NCI-H187 (cell line): Measurements from ENCODE around the gene PPP1R9A.

Experiments
- DNase-seq, 2 experiments: peaks; one replicate each; lab custom pipeline; 2025; lab: John Stamatoyannopoulos, UW

PPP1R9A gene

DNA sequence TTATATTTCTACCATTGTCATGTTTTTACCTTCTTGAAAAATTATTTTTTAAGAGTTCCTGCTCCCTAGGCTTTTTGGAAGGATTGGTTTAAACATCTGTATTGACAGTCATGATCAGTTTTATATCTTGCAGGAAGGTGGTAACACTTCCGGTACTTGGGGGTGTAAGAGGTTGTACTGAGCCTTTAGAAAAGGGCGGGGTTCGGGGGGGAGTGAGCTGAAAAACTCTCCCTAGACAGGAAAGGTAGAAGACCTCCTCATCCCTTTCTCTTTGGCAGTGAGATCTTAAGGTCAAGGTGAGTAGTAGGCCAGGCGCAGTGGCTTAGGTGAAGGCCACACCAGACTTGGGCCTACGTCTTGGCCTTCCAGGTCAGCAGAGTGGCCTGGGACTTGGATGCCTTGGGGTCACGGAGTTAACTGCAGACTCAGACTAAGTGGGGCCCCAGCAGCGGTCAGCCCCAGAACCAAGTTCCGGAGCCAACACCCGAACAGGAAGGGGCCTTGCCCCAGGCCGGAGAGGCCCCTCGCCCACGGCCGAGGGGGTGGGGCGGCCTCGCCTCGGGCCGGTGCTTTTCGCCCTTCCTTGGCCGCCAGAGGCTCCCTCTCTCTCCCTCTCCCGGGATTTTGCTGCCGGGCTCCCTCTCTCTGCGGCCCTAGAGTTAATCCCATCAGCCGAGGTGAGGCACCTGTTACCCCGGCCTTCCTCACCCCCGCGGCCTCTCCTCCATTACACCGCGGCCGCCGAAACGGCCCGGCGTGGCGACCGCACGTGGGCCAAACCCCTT is at the start of gene PPP1R9A:
Gene PPP1R9A, plus strand, starts transcription at position 569 of the 785 bp plus-strand sequence. CDS start 2,520 bp downstream, outside the sequence.
- peak in 1 of 2 experiments; percentile 36 for DNase-seq

- no peak for DNase-seq
These were observed 36.3 kb upstream of the PPP1R9A start for GRCh38 chr7:94871132-94871531.

DNA sequence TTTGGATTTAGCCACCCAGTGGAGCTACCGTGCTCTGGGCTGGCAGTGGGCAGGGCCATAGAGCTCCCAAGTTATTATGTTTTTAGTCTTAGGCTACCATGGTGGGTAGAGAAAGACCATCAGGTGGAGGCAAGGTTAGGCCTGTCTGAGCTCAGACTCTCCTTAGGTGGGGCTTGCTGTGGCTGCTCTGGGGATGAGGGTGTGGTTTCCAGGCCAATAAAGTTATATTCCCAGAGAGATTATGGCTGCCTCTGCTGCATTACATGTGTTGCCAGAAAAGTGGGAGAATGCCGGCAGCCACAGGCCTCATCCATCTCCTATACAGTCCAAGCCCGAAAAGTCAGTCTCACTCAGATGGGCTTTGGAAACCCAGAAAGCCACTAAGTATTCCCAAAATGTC is 34.2 kb upstream of the PPP1R9A start:
- DNase-seq = no peak

DNA sequence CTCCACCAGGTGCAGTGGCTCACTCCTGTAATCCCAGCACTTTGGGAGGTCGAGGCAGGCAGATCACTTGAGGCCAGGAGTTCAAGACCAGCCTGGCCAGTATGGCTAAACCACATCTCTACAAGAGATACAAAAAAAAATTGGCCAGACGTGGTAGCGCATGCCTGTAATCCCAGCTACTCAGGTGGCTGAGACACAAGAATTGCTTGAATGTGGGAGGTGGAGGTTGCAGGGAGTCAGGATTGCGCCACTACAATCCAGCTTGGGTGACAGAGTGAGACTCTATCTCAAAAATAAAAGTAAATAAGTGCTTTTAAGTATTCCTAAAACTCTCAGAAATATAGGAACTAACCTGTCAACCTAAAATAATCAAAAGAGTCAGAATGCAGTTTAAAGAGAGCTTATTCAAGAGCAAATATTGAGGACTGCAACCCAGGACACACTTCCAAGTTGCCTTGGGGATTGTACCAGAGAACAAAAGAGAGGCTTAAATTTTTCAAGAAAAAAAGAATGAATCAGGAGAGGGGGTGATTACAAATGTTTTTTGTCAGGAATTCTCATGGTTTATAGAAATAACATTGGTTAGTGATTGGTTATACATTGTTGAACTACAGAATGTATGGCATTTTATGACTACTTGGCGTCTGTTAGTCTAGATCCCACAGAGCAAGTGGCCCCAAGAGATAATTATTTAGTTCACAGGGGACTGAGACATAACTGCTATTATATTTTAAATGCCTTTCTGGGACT is 33.2 kb upstream of the PPP1R9A start:
- DNase-seq = no peak

GRCh38 chr7:94875201-94875600 is 32.2 kb upstream of the PPP1R9A start:
- DNase-seq = no peak

DNA sequence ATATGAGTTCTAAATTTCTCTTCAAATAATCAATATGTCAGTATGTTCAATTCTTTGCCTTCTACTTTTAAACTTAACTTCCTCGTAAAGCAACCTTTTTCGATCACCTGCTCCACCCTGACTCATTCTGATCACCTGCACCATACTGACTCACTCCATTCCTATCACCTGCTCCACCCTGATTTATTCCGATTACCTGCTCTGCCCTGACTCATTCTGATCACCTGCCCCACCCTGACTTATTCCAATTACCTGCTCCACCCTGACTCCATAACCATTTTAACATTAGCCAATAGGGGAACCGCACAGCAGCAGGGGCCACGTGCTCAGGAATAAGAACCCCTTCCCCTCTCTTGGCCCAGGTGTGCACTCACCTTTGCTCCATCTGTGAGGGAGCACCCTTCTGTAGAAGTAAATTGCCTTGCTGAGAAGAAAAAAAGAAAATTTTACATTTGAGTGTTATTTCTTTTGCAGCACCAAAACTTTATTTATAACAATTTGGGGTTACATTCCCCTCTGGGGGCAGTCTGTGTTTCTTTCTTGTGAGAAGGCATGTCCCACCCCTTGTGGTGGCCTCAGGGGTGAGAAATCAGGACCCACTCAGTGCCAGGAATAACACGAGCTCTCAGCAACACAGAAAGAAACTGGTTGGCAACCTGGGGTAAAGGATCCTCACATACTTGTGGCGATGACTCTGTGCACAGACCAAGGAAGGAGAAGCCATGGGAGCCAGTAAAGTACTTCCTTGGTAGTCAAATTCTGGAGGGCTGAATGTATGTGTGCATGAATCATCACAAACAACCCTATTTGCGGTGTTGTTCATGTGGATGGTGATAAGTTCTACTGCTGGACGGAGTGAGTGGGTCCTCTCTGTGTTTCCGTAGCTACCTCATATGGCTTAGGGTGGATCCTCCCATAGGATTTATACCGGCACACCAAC is 29.4 kb upstream of the PPP1R9A start:
- no peak for DNase-seq

DNA sequence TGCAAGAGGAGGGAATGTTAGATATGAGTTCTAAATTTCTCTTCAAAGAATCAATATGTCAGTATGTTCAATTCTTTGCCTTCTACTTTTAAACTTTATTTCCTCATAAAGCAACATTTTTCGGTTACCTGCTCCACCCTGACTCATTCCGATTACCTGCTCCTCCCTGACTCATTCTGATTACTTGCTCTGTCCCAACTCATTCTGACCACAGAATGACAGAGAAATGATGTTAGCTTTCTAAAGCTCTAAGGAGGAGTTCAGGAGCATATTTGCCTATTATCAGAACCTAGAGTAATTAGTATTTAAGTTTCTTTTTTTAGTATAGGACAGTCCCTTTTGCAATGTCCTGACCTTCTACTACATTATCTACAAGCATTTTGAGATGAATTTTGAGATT is 24.5 kb upstream of the PPP1R9A start:
- no peak for DNase-seq

DNA sequence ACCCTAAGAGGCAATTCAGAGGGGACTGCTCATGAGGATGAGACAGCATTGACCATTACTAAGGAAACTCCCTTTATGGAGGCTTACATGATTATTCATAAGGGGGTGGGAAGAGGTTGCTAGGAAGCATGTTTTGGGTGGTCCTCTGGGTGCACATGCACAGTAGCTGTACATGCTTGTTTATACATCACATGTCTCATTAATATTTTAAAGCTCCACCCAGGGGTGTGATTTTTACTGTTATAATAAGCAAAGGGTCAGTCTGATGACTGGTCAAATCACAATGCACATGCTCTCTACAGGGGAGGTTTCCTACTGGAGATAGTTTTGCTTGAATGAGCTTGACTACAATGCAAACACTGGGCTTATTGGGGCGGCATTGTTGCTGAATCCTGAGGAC is 23.8 kb upstream of the PPP1R9A start:
- DNase-seq = no peak

GRCh38 chr7:94888551-94888950 is 18.8 kb upstream of the PPP1R9A start:
- DNase-seq = no peak

DNA sequence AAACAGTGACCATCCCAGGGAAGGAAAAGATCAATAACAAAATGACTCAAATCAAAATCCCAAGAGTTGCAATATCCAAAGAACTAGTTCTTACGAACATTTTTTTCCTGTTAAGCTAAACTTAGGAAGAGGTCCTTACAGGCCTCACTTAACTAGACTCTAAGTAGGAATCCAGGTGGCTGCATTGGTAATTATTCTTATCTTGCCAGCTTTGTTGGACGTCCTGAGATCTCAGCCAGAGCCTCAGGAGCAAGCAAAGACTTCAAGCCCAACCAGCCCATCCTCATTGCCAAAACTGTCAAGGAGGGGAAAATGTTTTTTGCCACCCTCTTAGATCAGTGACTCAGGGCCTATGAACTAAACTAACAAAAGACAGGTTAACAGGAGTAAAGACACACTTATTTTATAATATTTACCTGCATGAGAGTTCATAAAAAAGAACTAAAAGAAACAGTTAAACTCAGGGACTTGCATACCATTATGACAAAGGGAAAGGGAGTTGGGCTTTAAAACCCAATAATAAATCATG is 18.3 kb upstream of the PPP1R9A start:
- no peak for DNase-seq

GRCh38 chr7:94890216-94890615 is 17.2 kb upstream of the PPP1R9A start:
- DNase-seq = no peak

- no peak for DNase-seq
These were observed 13.7 kb upstream of the PPP1R9A start for GRCh38 chr7:94893661-94894060.

- DNase-seq = no peak
These were observed 9.9 kb upstream of the PPP1R9A start for GRCh38 chr7:94897541-94897940.

DNA sequence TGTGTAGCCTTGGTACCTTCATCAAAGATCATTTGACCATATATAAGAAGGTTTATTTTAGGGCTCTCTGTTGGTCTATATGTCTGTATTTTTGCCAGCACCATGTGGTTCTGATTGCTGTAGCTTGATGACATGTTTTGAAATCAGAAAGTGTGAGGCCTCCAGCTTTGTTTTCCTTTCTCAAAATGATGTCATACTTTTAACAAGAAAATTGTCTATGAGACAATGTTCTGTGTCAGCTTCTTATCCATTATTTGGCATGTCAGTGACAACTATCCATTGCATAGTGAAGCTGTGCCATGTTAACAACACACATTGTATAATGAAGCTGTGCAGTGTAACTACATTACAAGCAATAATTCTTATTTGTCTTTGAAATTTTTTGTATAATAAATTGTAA is 9.1 kb upstream of the PPP1R9A start:
- DNase-seq = no peak

DNA sequence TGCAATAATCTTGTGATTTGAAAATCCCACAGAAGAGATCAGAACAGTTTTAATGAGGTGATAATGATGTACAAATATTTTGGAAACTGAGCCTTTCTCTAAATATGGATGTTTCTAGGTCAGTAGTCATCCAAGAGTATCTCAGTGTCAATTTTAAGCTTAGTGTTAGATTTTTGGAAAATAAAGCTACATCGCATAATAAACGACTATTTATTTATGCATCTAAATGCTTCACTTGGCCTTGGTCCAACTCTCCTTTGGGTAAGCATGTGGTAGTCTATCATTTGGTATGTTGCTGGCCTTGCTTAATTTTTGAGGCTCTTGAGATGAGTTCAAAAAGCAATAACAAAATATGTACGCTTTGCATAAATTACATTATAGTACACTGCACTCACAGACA is 5.4 kb upstream of the PPP1R9A start:
- no peak for DNase-seq

DNA sequence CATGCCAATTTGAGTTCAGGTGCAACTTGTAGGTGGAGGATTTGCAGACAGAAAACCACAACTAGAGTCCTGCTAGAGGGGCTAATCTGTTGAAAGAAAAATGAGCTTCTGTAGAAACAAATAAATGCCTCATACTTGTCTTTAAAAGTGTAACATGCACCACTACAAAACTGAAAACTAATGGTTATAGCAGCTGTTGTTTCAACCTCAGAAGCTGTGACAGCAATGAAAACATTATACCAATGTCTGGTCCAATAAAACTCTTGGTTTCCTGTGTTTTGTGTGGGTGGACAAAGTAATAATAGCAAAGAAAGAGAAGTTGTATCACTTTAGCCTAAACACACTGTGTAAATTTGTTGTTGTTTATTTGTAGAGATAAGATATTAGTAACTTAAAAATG is 3.4 kb upstream of the PPP1R9A start:
- DNase-seq = no peak

DNA sequence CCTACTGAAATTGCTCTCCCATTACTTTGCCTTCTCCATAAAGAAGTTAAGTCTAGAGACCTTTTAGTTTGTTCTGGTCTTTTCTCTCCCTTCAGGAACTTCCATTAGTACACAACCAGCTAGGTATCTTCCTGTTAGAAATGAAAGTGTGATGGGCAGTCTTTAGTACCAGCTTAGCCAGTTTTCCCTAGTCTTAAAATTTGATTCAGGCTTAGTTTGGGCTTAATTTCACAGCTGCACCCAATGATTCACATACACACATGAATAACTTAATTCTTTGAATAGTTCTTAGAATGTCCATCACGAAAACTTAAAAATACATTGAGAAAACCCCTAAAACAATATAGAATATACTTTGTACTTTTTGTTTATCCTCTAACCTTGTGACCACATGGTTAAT is 2.4 kb upstream of the PPP1R9A start:
- DNase-seq = no peak

DNA sequence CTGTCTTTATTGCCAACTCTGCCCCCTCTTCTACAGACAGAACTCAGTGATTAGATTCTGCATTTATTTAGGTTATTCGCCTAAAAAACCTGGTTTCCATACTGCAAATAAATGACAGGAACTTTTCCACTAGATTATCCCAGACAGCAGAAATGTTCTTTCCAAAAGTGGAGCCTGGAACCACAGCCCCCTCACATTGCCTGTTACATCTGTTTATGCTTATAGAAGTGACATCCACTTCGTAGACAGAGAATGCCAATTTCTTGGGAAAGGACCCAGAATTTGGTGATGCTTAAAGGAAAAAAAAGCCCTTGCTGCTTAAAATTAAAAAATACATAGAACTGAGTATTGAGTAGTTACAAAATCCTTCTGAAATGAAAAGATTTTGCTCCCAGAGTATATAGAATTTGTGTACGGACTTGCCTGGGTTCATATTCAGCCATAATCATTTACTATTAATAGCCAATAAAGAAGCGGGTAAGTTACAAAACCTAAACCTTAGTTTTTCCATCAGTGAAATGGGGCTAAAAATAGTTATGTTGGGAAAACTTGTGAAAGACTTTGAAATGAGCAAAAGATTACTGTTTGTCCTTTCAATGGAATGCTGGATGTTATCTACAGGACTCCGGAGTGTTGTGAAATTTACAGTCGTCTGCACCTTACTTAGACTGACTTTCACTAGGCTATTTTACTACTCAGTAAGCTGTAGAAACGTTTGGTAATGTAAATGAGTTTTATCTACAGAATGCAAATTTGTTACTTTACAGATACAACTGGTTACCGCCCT is 1.1 kb upstream of the PPP1R9A start:
- no peak for DNase-seq

GRCh38 chr7:94907811-94908322 is 473 bp downstream of the PPP1R9A start:
- no peak for DNase-seq

DNA sequence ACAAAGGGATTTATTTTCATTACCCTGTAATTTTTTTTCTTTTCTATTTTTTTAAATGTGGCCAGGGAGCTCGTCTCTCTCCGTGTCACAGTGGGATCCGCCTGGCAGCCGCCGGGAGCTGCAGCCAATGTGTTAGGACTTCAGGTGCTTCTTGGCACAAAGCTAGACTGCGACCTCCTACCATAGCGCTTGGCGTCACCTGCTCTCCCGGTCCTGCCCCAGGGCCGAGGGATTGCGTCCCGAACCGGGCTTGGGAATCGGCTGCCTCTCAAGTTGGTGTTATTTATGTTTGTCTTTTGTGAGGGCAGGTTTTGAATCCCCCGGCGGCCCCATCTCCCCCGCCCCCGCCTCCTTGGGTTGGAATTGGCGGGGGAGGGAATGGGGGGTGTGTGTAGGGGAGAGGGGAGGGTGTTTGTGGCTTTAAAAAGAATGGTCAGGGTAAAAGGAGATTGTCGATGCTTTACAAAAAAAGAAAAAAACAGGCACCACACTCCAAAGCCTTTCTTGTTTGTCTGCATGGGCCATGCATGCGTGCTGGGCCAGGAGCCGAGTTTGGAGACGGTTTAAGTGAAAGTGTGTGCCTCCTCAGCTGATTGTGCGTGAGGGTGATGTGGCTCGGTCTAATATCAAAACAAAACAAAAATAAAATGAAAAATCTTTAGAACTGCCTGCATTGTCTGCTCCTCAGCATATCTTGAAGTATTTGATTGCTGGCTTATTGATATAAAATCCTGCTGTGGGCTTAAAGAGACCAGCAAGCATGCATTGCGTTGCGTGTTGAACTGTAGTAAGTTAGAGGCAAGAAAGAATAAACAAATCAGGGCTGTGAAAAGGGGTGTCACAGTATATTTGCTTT is 1.2 kb downstream of the PPP1R9A start:
- DNase-seq = peak; percentile 57 to 63
